ENCODE measurements around the gene KLF16. TPM values are rescaled to one million over a fixed set of nuclear protein-coding genes. Genes with fewer than 3 reads are reported as not detected.

Gene KLF16
- total RNA-seq, result 13.2 and 13.5 TPM in 2 replicates
- long read RNA-seq, result 0 reads

- no peak for TF ChIP-seq CTCF (IDR thresholded peaks at IDR 0.05; ENCODE audit: unreplicated experiment)
- Mint-ChIP-seq H3K27ac (no peak within 1 kb of the TSS), H3K4me3 (ENCODE audit: low read depth) (peak within 1 kb of the TSS; percentile 82)
These were observed at the start of gene KLF16 for GRCh38 chr19:1863328-1863637. KLF16 (minus strand) TSS chr19:1863579; CDS start chr19:1863497, 82 bp downstream.

GRCh38 chr19:1912760-1913505 lies 49.6 kb upstream of the KLF16 start:
- Mint-ChIP-seq H3K27me3 (no peaks in the 10 kb centered on the region), H3K9me3 (ENCODE audit: low read depth) (no peaks in the 10 kb centered on the region), H3K27ac (no peak overlapping the region), H3K36me3 (ENCODE audit: insufficient read depth) (peaks cover 7% of the 10 kb centered on the region), H3K4me3 (ENCODE audit: low read depth) (no peak overlapping the region), H3K4me1 (ENCODE audit: low read depth) (no peaks in the 10 kb centered on the region)
- DNase-seq (ENCODE audit: low spot score, unreplicated experiment), result no peak
- TF ChIP-seq CTCF (IDR thresholded peaks at IDR 0.05; ENCODE audit: unreplicated experiment), result no peak

More at GRCh38 chr19:1863328-1863637, at the start of gene KLF16:
- Mint-ChIP-seq H3K9me3 (ENCODE audit: low read depth) (no peaks in the 10 kb centered on the region), H3K4me1 (ENCODE audit: low read depth) (peaks cover 8% of the 10 kb centered on the region), H3K27me3 (peaks cover 21% of the 10 kb centered on the region), H3K36me3 (ENCODE audit: insufficient read depth) (no peaks in the 10 kb centered on the region)
- no peak for DNase-seq (ENCODE audit: low spot score, unreplicated experiment)

- Mint-ChIP-seq H3K4me3 (ENCODE audit: low read depth) (no peak overlapping the region), H3K27ac (no peak overlapping the region), H3K4me1 (ENCODE audit: low read depth) (no peaks in the 10 kb centered on the region), H3K27me3 (no peaks in the 10 kb centered on the region), H3K9me3 (ENCODE audit: low read depth) (no peaks in the 10 kb centered on the region), H3K36me3 (ENCODE audit: insufficient read depth) (peaks cover 7% of the 10 kb centered on the region)
- no peak for TF ChIP-seq CTCF (IDR thresholded peaks at IDR 0.05; ENCODE audit: unreplicated experiment)
- DNase-seq (ENCODE audit: low spot score, unreplicated experiment), result no peak
These were observed 48.6 kb upstream of the KLF16 start for GRCh38 chr19:1911995-1912394.

GRCh38 chr19:1911098-1911497 lies 47.7 kb upstream of the KLF16 start:
- peaks cover 7% of the 10 kb centered on the region for H3K36me3 Mint-ChIP-seq (ENCODE audit: insufficient read depth)

GRCh38 chr19:1910177-1910576 lies 46.8 kb upstream of the KLF16 start:
- no peak for TF ChIP-seq CTCF (IDR thresholded peaks at IDR 0.05; ENCODE audit: unreplicated experiment)
- peaks cover 7% of the 10 kb centered on the region for H3K36me3 Mint-ChIP-seq (ENCODE audit: insufficient read depth)
- no peak overlapping the region for H3K4me3 Mint-ChIP-seq (ENCODE audit: low read depth)
- no peaks in the 10 kb centered on the region for H3K4me1 Mint-ChIP-seq (ENCODE audit: low read depth)
- no peak for DNase-seq (ENCODE audit: low spot score, unreplicated experiment)
- peak overlapping the region; percentile 92 for H3K27ac Mint-ChIP-seq
- H3K27me3 Mint-ChIP-seq, result no peaks in the 10 kb centered on the region
- H3K9me3 Mint-ChIP-seq (ENCODE audit: low read depth), result no peaks in the 10 kb centered on the region

More at GRCh38 chr19:1911098-1911497, 47.7 kb upstream of the KLF16 start:
- no peak overlapping the region for H3K27ac Mint-ChIP-seq
- no peak for TF ChIP-seq CTCF (IDR thresholded peaks at IDR 0.05; ENCODE audit: unreplicated experiment)
- H3K4me1 Mint-ChIP-seq (ENCODE audit: low read depth), result no peaks in the 10 kb centered on the region
- H3K4me3 Mint-ChIP-seq (ENCODE audit: low read depth), result no peak overlapping the region
- no peaks in the 10 kb centered on the region for H3K27me3 Mint-ChIP-seq
- DNase-seq (ENCODE audit: low spot score, unreplicated experiment), result no peak
- no peaks in the 10 kb centered on the region for H3K9me3 Mint-ChIP-seq (ENCODE audit: low read depth)

All from progenitor cell of endocrine pancreas (in vitro differentiated cells).